Fibroblast of skin of back (primary cell): Measurements from ENCODE around the gene COL13A1.
A peak's percentile ranks its signal among the peaks of the same experiment; 100 is the strongest.

Source experiments
- DNase-seq: peaks from one replicate; pipeline ENCODE4 v3.0.0-alpha.2; 2013

COL13A1 gene

GRCh38 chr10:69891057-69891617, 89.4 kb downstream of the COL13A1 start:
- no peak for DNase-seq

GRCh38 chr10:69892406-69892805, 90.7 kb downstream of the COL13A1 start:
- no peak for DNase-seq

GRCh38 chr10:69892816-69893215, 91.1 kb downstream of the COL13A1 start:
- DNase-seq = no peak

DNA sequence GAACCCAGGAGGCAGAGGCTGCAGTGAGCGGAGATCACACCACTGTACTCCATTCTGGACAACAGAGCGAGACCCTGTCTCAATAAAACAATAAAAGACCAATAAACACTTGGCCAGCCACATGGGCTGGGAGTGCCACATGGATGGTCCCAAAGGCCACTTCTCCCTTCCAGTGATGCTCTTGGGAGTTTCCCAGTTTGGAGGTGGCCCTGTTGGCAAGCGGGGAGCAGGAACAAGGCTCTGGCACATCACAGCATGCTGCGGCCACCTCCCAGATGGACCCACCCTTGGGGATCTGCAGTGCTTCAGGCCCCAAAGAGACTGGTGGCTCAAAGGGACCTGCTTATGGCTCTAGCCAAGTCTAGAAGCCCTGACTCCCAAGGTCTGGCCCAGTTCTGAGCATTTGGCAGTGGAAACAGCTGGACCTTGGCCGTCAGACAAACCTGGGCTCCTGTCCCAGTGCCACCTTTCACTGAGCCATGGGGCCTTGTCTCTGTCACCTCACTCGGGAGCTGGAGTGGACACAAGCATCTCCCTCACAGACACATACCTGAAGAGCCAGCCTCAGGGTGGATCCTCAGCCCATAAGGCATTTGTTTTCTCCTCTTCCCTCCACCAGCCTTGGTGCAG, 91.7 kb downstream of the COL13A1 start:
- DNase-seq = no peak

DNA sequence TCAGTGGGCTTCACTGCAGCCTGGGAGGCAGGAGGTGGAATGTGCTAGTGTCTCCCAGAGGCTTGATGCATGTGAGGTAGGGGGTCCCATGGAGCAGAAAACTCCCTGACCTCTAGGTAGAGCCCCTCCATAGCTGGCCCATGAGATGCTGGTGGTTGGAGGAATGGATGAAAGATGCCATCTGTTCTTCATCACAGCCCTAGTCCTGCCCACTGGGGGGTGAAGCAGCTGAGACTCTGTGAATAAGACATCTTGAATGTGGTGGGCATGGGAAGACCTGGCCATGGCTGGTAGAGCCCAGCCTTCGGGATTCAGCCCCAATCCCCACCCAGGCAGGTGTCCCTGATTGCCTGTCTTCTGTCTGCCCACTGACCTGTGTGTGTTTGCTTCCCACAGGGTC, 92.5 kb downstream of the COL13A1 start:
- DNase-seq = no peak

GRCh38 chr10:69895759-69896158, 94.1 kb downstream of the COL13A1 start:
- DNase-seq = peak; percentile 93

GRCh38 chr10:69896606-69897231, 95.0 kb downstream of the COL13A1 start:
- DNase-seq = no peak

DNA sequence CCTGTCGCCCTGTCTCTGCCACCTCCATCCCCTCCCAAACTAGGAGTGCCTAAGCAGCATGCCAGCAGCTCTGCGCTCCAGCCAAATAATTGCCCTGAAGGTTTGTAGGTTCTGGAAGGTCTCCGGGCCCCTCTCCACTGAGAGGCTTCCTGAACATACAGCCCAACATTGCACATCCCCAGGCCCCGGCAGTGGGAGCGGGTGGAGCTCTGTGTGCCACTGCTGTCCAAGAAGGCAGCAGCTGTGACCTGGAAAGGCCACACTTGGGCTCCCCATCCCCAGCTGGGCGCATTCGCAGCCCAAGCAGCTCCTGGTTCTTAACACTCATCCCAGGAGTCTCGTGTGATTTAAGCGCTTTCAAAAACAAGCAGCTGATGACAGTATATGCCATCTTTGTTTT, 95.7 kb downstream of the COL13A1 start:
- no peak for DNase-seq

DNA sequence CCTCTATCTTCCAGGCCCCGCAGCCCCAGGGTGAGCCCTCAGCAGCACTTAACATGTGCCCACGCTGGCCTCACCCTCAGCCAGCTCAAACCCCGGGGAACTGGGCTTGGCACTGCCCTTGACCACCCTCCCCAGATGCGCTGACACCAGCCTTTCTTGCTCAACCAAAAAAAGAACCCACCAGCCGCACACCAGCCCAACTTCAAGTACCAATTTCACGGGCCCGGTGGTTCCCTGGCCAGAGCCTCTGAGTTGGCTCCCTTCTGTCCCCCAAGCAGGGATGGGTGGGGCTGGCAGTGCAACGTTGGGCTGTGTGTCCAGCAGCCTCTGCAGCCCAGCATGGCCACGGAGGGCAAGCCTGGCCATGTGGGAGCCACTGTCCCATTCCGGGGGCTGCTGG, 96.3 kb downstream of the COL13A1 start:
- DNase-seq = no peak

DNA sequence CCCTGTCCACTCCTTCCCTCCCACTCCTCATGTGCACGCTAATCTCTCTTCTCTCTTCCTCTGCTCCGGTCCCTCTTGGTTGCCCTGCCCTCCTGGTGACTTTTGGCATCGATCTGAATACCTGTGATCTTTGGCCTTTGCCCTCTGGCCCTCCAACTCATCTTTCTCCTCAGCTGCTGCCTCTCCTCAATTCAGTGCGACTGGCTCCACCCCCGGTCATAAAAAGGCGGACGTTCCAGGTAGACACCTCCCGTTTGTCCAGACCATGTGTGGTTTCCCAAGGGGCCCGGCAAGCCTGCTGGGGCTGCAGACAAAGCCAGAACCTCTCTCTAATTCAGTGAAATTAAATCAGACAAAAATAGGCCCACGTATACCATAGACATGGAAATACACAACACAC, 96.8 kb downstream of the COL13A1 start:
- no peak for DNase-seq

- DNase-seq = no peak
Measured at GRCh38 chr10:69898941-69899340, 97.2 kb downstream of the COL13A1 start.

DNA sequence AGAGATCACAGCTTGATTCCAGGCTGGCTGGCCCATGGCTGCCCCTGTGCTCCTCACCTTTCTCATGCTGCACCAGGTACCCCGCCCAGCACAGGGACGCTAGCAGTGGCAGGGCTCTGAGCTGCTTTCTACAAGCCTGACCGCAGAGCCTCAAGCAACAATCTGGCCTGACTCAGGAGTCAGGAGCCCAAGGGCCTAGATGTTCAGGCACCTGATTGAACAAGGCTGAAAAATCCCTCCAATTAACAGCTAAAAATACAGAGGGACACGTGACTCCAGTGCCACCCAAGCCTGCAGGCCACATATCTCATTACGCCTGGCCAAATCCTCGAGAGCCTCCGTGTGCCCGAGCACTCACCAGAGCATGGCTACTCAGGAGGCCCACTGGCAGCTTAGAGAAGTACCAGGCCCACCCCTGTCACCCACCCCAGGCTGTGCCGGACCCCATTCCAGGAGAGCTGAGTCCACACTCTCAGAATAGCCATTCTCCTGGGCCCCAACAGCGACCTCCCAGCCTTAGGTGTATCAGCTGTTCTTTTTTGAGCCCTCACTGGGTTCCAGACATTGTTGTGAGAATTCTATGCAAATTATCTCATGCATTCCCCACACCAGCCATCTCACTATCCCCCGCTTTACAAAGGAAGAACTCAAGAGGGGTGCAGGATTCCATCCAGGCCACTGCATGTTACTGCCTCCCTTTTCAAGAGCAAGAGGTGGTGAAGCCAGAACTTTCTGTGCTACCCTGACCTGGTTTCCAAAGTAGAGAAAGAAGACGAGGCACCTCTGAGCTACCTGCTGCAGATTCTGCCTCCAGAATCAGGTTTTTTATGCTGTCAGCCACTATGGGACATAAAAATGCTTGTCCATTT, 98.3 kb downstream of the COL13A1 start:
- no peak for DNase-seq

DNA sequence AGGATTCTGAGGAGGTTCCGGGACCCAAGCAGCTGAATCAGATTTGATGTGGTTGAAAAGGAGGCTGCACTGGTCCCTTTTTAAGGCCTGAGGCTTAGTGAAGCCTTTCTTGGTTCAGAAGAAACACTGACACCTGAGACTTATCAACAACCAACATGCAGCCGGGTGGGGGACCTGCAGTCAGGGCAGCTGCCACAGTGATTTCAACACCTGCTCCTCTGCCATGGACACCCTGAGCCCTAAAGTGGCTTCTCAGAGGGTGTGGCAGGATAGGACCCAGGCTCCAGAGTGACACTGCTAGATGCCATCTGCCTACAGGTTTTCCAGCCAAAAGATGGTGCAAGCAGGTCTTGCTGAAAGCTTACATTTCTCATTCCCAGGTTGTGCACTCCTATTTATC, 99.3 kb downstream of the COL13A1 start:
- no peak for DNase-seq

- DNase-seq = peak; percentile 64
Measured at GRCh38 chr10:69901628-69902505, 100.2 kb downstream of the COL13A1 start.

- no peak for DNase-seq
Measured at GRCh38 chr10:69902835-69903535, 101.3 kb downstream of the COL13A1 start.

- DNase-seq = no peak
Measured at GRCh38 chr10:69904533-69904932, 102.8 kb downstream of the COL13A1 start.

DNA sequence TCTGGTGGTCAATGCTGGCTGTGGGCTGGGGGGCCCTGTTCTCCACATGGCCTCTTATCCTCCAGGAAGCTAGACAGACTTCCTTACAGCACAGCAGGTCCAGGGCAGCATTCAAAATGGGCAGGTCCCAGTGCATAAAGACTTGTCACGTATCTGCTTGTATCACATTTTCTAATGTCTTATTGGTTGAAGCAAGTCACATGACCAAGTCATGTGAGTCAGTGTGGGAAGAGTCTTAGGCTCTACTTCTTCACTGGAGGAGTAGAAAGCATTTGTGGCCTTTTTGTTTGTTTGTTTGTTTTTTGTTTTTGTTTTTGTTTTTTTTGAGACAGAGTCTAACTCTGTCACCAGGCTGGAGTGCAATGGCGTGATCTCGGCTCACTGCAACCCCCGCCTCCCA, 104.7 kb downstream of the COL13A1 start:
- DNase-seq = no peak

DNA sequence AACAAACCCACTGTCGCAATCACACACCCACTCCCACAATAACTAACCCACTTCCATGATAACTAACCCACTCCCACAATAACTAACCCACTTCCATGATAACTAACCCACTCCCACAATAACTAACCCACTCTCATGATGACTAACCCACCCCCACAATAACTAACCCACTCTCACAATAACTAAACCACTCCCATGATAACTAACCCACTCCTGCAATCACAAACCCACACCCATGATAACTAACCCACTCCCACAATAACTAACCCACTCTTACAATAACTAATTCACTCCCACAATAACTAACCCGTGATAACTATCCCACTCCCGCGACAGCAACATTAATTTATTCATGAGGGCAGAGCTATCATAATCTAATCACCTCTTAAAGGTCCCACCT, 105.8 kb downstream of the COL13A1 start:
- no peak for DNase-seq

DNA sequence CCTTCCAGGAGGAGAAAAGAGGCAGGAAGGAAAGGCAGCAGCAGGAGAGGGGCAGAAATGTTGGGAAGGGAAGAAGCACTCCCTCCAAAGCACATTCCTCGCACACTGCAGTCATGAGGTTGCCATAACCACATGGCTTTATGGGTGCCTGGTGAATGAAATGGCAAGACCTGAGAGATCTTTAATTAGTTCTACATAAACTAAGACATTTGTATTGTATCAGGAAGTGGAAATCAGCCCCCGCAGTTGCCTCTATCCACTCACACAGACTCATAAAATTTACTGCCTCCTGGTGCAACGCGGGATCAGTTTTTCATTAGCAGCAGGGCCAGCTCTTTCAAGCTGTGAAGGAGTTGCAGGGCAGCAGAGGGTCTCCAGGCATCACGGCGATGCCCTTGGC, 106.4 kb downstream of the COL13A1 start:
- no peak for DNase-seq

GRCh38 chr10:69910561-69910960, 108.9 kb downstream of the COL13A1 start:
- DNase-seq = no peak

DNA sequence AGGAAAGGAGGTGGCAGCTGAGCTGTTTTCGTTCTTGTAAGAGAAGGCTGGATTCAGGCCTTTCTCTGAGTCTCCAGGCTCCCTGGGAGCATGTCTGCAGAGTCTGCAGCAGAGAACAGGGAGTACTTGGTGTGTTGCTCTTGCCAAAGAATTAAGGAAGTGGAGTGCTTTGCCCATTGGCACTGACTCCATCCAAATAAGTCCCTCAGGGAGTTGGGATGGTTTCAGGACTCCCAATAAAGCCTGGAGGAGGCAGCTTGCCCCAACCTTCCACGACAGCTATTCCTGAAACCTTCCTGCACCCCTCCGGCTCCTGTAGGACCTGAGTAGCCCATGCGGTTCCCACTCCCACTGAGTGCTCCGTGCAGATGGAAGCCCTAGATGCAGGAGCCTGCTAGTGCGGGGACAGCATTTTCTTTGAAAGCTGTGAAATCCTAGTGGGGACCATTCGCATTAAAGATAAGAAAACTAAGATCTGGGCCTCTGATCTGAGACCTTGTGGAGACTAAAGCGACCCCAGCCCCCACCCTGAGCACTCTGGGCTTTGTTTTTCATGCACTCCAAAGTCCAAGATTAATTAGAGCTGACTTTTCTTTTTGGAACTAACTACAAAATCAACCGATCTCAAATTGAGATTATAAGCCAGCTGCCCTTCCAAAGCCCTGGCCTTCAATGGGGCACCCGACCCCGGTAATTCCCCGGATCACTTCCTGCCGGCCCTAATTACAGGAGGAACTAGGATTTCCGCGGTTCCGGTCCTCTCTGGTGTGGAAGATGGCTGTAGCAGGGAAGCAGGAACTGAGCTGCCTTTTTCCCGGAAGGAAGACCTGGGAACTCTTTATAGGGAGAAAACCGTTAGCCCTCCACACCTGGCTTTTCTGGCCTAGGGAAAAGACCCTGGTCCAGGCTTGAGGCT, 110.2 kb downstream of the COL13A1 start:
- no peak for DNase-seq
